ENCODE results near the gene MMRN2. TPM values are rescaled to one million over a fixed set of nuclear protein-coding genes. Genes with fewer than 3 reads are reported as not detected.

MMRN2 gene
- total and polyA plus RNA-seq, 2 of the 8 experiments (the other 6 are each of a cell fraction or from before 2014, with no cell fraction given) = 1.2 TPM

- TF ChIP-seq USF2 (IDR thresholded peaks at IDR 0.05; ENCODE audit: low read length) = no peak
Measured at GRCh38 chr10:86958901-86959736, 1.7 kb upstream of the MMRN2 start (continued).
